AG04450 (cell line): ENCODE results near the gene FYN. TPM values are rescaled to one million over a fixed set of nuclear protein-coding genes. Genes with fewer than 3 reads are reported as not detected.

Experiments
- CTCF ChIA-PET: fragments of 300-600, 350-600 bp; formaldehyde crosslinking; extraction: SDS; loops from one replicate; lab custom pipeline; 2022; ENCODE audit warnings: antibody characterized with exemption, inconsistent platforms; lab: Charles Lee
- POLR2A ChIA-PET: fragments of 350-600 bp; formaldehyde crosslinking; extraction: SDS; loops from one replicate; lab custom pipeline; 2021; ENCODE audit warnings: antibody characterized with exemption, inconsistent platforms; lab: Yijun Ruan, JAX
- DNase-seq: peaks from one replicate; pipeline ENCODE4 v3.0.0-alpha.2; 2011; ENCODE audit warnings: low read depth, low spot score
- H3K27ac ChIP-seq: one replicate; pipeline ENCODE4 v1.5.1; 2012; ENCODE audit warnings: low read depth, low read length, control low read depth
- H3K27me3 ChIP-seq: one replicate; pipeline ENCODE4 v1.6.0; 2012; ENCODE audit warnings: low read length; ENCODE audit not compliant: control insufficient read depth, insufficient read depth
- H3K4me3 ChIP-seq: 2 replicates; pipeline ENCODE4 v1.5.1; 2011; ENCODE audit warnings: mild to moderate bottlenecking, low read depth, low read length, control low read depth
- H3K9me3 ChIP-seq: 2 replicates; pipeline ENCODE4 v1.5.1; 2012; ENCODE audit warnings: low read length; ENCODE audit not compliant: control insufficient read depth, insufficient read depth
- polyA plus RNA-seq: library from polyadenylated mRNA; depleted of rRNA; stranded (reverse); fragments of >200 nt; gene quantifications from 2 replicates; pipeline ENCODE4 v1.2.3, GENCODE V29; 2011
- TF ChIP-seq, protein P1 (sequence below): IDR thresholded peaks from 2 replicates; pipeline ENCODE4 v1.5.1; 2011; ENCODE audit warnings: low read depth, low read length, control low read depth, inconsistent platforms

The FYN gene
- polyA plus RNA-seq, 1 experiment: 29.0 TPM

DNA sequence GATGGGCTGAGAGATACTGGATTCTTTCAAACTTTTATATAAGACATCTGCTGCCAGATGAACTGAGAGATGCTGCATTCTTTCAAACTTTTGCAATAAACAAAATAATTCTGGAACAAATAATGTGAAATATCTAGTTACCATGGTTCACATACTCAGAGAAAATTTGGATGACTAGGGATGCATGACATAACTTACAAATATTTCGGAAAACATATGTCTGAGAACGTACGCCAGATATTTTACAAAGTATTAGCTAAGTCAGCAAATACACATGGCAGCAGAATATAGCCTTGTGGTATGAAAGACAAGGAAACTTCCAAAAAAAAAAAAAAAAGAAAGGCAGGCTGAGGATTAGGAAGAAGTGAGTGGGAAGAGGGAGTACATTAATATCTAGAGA lies 154.3 kb downstream of the FYN start:
- TF ChIP-seq, protein P1, sequence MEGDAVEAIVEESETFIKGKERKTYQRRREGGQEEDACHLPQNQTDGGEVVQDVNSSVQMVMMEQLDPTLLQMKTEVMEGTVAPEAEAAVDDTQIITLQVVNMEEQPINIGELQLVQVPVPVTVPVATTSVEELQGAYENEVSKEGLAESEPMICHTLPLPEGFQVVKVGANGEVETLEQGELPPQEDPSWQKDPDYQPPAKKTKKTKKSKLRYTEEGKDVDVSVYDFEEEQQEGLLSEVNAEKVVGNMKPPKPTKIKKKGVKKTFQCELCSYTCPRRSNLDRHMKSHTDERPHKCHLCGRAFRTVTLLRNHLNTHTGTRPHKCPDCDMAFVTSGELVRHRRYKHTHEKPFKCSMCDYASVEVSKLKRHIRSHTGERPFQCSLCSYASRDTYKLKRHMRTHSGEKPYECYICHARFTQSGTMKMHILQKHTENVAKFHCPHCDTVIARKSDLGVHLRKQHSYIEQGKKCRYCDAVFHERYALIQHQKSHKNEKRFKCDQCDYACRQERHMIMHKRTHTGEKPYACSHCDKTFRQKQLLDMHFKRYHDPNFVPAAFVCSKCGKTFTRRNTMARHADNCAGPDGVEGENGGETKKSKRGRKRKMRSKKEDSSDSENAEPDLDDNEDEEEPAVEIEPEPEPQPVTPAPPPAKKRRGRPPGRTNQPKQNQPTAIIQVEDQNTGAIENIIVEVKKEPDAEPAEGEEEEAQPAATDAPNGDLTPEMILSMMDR: no peak
- no peak overlapping the region for H3K27ac ChIP-seq
- CTCF ChIA-PET: interaction anchor here (1.1 kb wide), 1 partner anchor 9 kb away, joined by 3 read pairs; no protein-coding TSS in a partner anchor
- POLR2A ChIA-PET: no interaction called here
- H3K27me3 ChIP-seq: no peaks in the 10 kb centered on the region
- no peaks in the 10 kb centered on the region for H3K9me3 ChIP-seq
- H3K4me3 ChIP-seq: no peak overlapping the region
- DNase-seq: no peak

DNA sequence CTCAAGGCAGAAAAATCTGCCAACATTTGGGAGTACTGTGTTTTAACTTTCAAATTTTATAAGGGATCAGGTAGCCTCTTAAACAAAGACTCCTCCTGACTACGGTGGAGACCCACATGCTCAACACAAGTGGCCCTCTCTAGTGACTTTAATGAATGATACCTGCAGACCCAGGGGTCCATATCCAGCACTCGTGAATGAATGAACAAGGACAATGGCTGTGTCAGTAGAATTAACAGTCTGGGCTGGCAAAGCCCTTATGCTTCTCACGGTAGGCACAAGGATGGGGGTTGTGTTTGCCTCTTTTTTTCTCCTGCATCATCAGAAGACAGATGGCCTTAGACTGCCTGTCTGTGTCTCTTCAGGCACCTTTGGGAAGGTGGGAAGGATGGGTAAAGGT lies 154.9 kb downstream of the FYN start:
- TF ChIP-seq, protein P1: no peak
- POLR2A ChIA-PET: interaction anchor here (0.6 kb wide), 1 partner anchor 437 kb away, joined by 3 read pairs; no protein-coding TSS in a partner anchor
- Histone ChIP-seq H3K27ac (no peak overlapping the region), H3K9me3 (no peaks in the 10 kb centered on the region), H3K4me3 (no peak overlapping the region), H3K27me3 (no peaks in the 10 kb centered on the region)
- CTCF ChIA-PET: no interaction called here
- no peak for DNase-seq

DNA sequence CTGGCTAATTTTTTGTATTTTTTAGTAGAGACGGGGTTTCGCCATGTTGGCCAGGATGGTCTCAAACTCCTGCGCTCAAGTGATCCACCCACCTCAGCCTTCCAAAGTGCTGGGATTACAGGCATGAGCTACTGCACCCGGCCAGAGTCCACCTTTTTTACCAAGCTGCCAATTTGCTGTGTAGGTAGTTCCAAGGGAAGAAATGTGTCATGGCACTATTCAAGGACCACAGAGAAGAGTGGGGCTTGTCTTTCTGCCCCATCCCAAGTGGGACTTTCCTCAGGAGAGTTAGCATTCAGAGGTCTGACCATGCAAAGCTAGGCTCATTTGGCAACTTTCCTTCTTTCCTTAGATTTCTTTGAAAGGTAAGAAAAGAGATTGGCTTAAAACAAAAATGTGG lies 155.6 kb downstream of the FYN start:
- CTCF ChIA-PET: interaction anchor here (0.7 to 0.8 kb wide), 2 partner anchors 321 to 325 kb away, joined by 4 to 5 read pairs; no protein-coding TSS in a partner anchor
- no peaks in the 10 kb centered on the region for H3K9me3 ChIP-seq

DNA sequence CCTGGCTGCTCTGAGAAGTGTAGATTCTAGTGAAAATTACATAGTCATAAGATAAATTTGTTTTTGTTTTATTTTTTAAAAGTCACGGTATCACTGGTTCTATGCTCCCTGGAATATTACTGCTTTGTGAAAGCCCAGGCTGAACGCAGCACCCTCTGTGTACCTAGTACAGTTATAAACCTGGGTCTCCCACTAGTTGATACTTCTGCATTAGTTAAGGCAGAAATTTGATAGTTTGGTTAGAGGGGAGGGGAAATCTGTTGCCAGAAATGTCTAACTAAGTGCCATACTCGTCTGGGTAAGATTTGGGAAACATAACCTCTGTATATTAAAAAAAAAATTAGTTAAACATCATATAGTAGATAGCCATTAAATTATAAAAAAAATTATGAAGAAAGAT lies 156.9 kb downstream of the FYN start:
- TF ChIP-seq, protein P1: no peak
- no peak for DNase-seq
- Histone ChIP-seq H3K27me3 (no peaks in the 10 kb centered on the region), H3K27ac (no peak overlapping the region), H3K4me3 (no peak overlapping the region), H3K9me3 (no peaks in the 10 kb centered on the region)
- ChIA-PET CTCF (no interaction called here), POLR2A (no interaction called here)

More for the DNA sequence above, 155.6 kb downstream of the FYN start:
- POLR2A ChIA-PET: no interaction called here
- no peak overlapping the region for H3K4me3 ChIP-seq
- no peak overlapping the region for H3K27ac ChIP-seq
- no peak for DNase-seq
- H3K27me3 ChIP-seq: no peaks in the 10 kb centered on the region
- TF ChIP-seq, protein P1: no peak

DNA sequence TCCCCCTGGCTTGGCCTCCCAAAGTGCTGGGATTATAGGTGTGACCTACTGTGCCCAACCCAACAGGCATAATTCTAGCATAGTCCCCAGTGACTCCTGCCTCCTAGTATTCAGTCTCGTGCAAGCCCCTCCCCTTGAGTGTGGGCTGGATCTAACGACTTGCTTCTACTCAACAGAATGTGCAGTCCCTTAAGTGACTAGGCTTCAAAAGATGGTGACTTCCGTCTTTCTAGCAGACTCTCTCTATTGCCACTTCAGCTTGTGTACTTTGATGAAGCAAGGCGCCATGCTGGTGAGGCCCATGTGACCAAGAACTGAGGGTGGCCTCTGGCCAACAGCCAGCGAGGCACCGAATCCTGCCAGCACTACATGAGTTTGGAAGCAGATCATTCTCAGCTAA lies 157.9 kb downstream of the FYN start:
- TF ChIP-seq, protein P1: no peak
- H3K9me3 ChIP-seq: no peaks in the 10 kb centered on the region
- no peak overlapping the region for H3K27ac ChIP-seq
- no peak overlapping the region for H3K4me3 ChIP-seq
- DNase-seq: no peak
- H3K27me3 ChIP-seq: no peaks in the 10 kb centered on the region
- ChIA-PET POLR2A (no interaction called here), CTCF (no interaction called here)
